A204.1 (cell line): ENCODE data around the gene ICAM2.
"Not testable (repeated sequence)": the region's sequence is repeated elsewhere in the genome, so short reads cannot be mapped to it uniquely, and the experiment has no call there.

ENCODE experiments used
- FAIRE-seq: peaks from 2 replicates; lab custom pipeline; 2012; peaks lifted over from hg19 to GRCh38; lab: Jason Lieb, UNC

Gene ICAM2

DNA sequence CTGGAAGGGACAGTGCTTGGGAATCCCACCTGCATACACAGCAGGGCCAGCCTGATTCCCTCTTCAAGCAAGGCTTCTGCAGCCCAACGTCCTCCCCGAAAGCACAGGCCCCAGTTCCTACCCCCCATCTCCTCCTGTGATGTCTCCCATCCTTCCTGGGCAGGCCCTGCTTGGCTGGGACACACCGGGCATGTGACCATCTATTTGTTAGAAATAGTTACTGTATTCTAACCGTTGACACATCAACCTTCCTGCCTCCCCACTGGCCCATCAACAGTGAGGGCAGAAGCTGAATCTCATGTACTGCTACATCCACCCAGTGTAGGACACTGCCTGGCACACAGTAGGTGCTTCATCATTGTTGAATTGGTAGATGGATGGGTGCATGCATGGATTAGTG is 11.6 kb downstream of the ICAM2 start:
- FAIRE-seq, result no peak

DNA sequence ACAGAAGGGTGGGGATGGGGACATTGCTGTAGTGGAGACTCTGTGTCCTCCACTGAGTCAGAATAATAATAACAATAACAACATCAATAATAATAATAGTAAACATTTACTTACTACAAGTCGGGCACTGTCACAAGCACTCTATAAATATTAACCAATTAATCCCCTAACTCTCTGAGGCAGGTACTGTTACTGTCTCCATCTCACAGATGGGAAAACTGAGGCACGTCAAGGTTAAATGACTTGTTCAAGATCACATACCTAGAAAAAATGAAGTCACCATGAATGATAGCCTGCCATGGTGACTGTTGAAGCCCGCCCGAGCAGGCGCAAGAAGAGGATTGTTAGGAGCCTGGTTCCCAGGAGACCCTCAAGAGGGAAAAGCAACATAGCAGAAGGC is 12.1 kb downstream of the ICAM2 start:
- FAIRE-seq, result no peak

DNA sequence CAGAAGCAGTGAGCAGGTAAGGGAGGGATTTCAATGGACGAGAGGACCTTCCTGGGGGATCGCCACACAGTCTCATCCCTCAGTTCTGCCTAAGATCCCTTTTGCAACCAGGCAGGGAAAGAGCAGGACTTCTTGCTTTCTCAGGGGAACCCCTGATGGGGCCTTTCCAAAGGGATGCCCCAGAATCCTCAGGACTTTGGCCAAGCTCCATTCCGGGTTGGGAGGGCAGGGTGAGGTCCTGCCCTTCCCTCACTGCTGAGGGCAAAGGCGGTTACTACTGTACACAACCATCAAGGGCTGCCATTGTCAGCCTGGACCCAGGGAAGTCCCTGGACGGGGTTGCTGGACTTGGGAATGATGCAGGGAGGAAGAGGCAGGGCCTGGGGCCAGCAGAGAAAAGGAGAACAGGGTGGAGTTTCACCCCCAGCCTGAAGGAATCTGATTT is 12.6 kb downstream of the ICAM2 start:
- no peak for FAIRE-seq

DNA sequence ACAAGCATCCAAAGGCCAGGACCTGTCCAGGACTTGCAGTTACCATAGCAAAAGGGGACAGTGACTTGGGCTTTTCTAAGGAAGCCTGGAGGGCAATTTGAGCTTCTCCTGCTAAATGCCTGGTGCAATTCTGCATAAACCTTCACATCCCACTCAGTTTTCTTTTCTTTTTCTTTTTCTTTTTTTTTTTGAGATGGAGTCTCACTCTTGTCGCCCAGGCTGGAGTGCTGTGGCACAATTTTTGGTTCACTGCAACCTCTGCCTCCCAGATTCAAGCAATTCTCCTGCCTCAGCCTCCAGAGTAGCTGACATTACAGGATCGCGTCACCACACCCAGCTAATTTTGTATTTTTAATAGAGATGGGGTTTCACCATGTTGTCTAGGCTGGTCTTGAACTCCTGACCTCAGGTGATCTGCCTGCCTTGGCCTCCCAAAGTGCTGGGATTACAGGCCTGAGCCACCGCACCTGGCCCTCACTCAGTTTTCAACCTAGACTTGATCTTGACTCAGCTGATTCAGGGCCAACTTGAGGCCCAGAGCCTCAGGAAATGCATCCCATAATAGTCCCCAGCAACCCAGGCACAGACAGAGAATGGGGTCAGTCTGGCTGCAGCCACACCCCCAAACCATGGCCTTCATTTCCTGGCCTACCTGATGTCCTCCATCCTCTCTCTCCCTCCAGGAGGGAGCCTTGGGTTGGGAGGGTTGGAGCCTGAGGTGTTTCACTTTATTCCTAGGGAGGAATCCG is 13.2 kb downstream of the ICAM2 start:
- not testable (repeated sequence) for FAIRE-seq

DNA sequence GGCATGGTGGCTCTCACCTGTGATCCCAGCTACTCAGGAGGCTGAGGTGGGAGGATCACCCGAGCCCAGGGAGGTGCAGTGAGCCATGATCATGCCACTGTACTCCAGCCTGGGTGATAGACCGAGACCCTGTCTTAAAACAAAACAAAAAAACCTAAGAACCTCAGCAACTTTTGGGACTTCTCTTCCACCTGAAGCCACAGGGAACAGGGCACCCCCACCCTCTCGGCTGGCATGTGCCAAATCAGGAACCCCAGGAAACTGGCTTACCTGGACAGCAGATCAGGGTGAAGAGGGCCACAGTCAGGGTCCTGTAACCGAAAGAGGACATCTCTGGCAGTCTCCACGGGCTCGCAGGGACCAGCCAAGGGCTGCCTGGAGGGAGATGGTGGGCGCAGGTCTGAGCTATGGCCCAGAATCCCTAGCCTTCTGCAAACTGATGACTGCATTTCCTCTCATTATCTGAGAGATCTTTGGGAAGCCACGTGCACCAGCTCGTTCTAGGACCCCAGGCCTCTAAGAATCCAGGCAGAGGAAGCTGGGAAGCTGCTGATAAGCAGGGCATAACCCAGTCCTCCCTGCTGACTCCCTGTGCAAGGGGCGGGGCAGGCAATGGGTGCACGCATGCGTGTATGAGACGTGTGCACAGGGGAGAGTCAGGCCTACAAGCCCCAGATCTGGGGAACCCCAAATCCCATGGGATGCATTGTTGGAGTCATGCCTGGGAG is 13.9 kb downstream of the ICAM2 start:
- no peak for FAIRE-seq

DNA sequence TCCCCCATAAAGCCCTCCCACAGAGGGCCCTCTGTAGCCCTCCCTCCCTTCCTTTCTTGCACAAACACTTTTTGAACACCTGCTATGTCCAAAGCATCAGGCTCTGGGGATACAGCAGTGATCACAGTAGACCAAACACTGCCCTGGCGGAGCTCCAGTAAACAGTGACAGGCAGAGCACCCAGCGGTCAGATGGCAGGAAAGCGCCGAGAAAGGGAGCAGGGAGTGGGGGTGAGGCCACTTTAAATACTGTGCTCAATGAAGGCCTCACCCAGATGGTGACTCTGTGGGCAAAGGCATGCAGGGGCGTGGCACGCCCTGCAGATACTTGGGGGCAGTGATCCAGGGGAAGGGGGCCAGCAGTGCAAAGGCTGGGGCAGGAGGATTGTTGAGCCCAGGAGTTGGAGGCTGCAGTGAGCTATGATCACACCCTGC is 14.7 kb downstream of the ICAM2 start:
- no peak for FAIRE-seq

DNA sequence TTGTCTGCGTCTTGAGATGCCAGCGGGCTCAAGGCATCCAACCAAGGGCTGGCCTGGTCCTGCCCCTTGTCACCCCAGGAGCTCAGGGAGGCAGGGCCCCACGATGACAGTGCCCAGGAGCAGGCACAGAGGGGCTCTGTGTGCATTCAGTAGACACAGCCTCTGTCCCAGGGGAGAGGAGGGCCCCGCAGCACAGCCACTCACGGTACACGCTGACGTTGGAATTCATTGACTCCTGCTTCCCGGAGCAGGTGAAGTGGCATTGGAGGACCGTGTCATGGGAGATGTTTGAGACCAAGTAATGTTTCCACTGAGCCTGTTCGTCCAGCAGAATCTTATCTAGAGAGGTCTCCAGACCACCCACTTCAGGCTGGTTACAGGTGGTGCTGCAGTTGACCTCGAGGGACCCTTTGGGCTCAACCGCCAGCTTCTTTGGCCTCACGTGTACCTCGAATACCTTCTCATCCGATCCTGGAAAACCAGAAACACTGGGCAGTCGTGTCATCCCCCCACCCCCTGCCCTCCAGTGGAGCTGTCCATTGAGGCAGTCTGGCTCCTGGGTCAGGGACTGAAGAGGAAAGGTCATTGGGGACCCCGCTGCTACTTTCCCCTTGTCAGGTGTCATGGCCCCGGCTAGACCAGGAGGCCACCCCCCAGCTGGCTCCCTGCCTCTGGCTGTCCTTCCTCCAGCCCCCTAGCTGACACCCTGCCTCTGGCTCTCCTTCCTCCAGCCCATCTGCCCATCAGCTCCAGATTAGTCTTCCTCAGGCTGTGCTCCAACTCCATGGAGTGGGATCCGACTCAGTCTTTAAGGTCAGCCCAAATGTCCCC is 15.3 kb downstream of the ICAM2 start:
- FAIRE-seq, result no peak

DNA sequence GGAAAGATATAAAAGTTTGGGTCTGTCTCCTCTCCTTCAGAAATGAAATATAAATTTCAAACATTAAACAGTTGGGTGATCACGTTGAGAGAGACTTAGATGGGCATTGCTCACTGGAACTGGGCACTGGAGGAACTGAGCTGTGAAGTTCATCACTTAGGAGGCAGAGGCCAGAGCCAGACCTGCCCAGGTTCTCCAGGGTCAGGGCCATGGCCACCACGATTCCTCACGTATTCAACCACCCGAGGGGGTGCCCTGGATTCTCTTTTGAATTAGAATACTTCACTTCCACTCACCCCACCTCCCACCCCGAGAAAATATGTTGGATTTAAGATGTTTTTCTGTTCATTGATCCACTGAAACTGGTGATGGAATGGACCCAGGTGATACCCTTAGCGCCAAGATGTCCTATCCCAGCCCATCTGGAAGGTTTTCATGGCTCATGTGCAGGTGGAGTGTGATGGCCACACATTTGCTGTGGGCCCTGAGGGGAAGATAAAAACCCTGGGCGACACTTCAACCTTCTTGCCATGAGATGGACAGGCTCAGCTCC is 16.1 kb downstream of the ICAM2 start:
- no peak for FAIRE-seq

DNA sequence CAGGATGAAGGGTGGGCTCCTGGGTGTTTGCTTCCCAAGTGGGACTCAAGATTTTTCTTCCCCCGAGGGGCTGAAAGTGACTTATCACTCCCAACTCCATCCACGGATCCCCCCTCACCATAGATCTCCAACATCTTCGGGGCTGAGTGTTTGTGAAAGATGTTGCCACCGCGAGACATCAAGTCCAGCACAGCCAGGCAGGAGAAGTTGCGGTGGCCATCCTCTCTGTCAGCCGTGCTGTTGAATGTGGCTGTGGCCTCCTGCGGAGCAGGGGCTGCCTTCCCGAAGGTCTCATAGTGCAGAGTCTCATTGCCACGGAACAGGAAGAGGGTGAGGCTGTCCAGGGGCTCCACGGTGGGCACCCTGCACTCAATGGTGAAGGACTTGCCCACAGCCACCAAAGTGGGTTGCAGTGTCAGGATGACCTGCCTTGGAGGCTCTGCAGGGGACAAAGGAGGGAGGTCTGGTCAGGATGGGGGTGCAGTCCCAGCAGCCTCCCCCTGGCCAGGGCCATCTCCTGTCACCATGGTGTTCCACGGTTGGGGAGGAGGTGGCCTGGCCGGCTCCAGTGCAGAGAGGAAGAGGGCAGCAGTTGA is 16.8 kb downstream of the ICAM2 start:
- no peak for FAIRE-seq

DNA sequence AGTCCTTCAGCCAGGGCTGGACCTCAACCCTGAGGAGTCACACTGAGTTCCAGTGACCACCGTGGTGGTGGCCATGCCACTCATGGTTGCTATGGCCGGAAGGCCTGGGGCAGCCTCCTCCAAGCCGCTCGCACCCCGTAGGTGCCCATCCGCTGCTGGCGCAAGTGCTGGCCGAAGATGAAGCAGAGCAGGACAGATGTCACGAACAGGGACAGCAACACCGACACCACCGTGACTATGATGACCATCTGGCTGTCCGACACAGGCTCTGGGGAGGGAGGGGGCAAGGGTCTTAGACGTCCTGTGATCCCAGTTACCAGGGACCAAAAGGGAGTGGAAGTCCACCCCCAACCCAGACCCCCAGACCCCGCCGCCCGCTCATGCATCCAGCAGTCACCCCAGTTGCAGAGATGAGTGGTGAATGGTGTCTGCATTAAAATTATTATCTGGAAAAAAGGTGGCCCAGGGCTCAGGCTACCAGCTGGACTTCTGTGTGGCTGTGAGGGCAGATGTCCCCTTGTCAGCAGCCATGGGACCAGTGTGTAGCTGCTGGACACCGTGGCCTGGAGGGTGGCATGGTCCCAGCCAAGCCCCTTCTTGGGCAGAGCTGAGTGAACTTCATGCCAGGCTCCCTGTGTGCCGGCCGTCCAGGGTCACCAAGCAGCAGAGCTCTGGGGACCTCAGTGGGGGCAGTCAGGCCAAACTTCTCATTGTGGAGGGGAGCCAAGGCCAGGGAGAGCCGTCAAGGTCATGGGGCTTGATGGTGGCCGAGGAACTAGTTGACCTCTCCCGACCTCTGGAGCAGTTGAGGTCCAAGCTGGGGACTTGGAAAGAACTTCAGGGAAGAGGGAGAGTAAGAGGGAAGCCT is 17.5 kb downstream of the ICAM2 start:
- FAIRE-seq, result no peak

DNA sequence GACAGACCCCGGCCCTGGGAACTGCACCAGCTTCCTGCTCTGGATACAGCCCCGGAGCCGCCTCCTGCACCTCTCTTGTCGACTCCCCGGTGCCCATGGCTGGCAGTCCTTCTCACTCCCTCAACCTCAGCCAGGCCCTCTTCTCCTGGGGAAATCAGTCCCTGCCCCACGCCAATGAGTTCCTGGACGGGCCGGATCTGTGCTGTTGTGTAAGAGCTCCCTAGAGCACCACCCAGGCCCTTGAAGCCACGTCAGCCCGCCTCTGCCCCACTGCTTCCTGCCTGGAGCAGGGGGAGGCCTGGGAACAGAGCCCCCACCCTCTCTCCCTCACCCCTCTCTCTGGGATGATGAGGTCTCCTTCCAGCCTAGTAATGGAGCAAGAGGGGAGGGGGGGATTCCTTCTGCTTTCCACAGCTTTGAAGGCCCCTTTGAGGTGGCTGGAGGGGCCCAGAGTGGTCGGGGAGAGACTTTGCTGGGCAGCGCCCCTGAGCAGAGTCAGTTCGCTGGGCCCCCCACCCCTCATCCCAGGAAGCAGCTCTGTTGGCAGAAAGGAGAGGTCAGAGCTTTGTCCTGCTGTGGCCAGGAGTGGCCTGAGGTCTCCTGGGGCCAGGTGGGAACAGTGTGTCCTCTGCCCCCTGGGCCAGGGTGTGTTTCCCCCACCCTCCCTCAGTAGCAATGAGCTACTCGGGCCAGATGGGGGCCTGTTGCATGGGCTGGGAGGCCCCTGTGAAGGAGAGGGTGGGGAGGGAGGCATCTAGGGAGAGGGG is 18.5 kb downstream of the ICAM2 start:
- FAIRE-seq, result no peak

DNA sequence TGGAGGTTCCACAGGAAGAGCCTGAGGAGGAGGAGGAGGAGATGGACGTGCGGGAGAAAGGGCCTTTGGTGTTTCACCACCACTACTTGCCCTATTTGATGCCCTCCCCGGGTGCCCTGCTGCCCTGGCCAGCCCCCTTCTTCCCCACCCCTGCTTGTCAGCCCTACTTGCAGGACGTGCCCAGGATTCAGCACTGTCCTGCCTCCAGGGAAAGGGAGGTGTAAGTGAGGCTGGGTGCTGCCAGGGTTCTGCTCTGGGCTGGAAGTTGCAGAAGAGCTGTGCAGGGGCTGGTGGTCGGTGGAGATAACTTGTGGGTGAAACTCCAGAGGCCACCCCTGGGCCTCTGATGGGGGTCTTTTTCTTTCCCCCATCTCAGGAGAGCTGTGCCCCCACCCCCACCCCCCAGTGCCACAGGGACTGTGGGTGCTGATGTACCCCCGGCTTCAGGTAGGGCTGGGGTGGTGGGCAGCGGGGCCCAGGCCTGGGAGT is 19.3 kb downstream of the ICAM2 start:
- FAIRE-seq, result no peak

DNA sequence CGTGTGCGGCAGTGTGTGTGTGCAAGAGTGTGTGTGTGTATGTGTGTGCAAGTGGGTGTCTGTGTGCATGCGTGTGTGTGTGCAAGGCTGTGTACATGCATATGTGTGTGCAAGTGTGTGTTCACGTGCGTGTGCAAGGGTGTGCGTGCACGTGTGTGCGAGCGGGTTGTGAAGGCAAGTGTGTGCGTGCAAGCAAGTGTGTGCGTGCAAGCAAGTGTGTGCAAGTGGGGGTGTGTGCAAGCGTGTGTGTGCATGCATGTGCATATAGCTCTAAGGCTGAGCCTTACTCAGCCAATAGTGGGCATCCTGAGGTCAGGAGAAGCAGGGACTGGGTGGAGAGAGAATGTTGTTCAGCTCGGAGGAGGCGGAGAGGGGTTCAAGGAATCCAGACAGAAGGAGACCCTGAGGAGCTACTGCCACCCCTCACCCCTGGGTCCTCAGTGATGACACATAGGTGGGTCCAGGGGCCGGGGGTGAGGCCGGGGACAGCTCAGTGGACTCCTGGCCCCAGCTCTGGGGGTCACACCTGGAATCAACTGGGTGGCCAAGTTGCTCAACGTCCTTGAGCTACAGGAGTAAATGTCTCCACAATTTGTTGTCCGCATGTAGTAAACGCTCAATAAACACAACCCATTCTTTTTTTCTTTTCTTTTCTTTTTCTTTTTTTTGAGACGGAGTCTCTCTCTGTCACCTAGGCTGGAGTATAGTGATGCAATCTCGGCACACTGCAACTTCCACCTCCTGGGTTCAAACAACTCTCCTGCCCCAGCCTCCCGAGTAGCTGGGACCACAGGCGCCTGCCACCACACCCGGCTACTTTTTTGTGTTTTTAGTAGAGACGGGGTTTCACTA is 20.5 kb downstream of the ICAM2 start:
- no peak for FAIRE-seq

DNA sequence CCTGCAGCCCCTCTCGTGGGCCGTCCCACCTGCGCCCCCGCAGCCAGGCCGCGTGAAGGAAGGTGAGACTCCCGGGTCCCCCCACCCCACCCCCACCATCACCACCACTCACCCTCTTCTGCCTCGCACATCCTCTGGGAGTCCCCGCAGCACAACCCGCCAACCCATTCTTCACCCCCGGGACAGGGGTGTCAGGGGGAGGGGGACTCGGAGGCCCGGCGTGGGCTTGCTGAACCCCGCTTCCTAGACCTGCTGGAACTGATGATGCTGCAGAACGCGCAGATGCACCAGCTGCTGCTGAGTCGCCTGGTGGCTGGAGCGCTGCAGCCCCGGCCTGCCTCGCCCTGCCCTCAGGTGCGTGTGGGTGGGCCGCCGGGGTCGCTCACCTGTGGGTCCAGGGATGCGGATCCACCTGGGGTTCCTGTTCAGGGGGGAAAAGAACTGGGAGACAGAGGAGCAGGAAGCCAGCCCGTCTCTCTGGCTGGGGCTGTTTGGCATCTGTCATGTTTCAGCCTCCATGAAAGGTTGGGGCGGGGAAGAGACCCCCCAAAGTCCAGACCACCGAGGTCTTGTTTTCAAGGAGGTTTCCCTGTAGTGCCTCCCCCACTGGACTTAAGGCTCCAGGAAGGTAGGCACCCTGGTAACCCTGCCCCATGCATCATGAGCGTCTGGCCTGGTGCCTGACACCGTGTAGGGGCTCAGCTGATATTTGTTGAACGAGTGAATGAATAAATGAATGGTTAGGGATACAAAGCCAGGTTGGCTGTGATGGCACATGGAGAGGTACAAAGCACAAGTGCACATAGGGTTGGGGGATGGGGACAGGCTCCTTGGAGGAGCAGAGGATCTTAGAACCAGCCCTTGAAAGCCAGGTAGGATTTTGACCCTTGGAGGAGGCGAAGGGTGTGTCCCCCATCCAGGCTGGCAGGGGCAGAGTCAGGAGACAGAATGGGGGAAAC is 21.4 kb downstream of the ICAM2 start:
- no peak for FAIRE-seq

DNA sequence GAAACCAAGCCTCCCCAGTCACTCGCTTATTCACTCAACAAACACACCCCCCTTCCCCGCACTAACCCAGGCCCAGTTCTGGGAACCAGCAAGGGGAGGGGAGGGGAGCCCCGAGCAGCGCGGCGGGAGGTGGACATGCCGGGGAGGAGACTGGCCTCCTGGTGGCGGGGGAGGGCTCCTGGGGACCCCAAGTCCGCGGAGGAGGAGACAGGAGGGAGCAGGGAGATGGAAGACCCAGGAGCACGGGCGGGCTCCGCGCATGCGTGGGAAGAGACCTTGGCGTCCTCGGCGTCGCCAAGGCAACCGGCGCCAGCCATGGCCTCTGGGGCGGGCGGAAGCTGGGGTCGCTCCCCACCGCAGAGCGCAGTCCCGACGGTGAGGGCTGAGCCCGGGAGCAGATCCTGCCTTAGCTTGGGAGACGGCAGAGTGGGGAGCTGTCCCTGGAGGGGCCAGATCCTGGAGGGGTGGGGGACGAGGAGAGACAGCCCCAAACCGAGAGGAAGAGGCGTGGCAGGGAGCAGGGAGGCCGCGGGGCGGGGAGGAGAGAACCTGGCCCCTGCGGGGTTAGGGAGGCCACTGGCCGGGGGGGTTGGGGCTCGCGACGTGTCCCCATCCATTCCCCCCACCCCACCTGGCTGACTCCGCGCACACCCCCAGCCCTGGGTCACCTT is 22.2 kb downstream of the ICAM2 start, which contains the start of gene PRR29:
Gene PRR29 (plus strand): TSS at position 302 of the 671 bp plus-strand sequence. CDS start 14 bp downstream, at position 316.
- FAIRE-seq, result no peak

DNA sequence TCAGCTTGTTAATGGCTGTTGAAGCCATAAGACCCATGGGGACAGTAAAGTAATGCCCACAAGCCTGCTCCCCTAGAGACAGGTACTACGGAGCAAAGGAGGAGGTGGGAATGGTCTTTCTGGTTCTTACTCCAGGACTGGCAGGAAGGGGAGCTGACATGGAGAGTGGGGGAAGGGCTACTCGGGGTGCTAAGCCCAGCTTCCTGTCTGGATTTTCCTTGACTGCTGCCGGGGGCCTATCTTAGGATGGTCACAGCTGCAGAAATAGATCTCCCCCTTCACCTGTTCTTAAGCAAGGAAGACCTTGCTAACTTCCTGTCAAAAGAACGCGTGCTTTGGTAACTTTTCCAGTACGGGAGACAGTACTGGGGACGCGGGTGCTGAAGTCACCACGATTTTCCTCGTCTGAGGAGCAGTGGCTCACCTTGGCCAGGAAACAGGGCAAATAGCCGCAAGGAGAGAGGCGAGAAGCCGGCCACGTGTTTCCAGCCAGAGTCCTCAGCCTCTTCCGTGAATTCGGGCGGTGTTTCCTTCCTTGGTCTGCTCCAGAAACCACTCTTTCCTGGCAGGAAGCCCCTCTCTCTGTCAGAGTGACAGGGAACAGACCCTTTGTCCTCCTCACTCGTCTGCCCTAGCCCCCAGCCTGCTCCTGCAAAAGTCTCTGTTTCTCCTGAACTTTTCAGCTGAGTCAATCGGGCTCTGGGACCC is 22.9 kb downstream of the ICAM2 start:
- no peak for FAIRE-seq
